IMR-90 (cell line): Measurements from ENCODE around the gene OAS1.

Source experiments
- BHLHE40 ChIP-seq: fragments of 150-350 bp; IDR thresholded peaks from 2 replicates; pipeline ENCODE4 v1.6.1; 2016; ENCODE audit warnings: mild to moderate bottlenecking, low read depth, low read length
- CEBPB ChIP-seq: IDR thresholded peaks from 2 replicates; pipeline ENCODE4 v1.6.1; 2012; ENCODE audit warnings: low read depth, low read length, improper control_type of control experiment
- FOS ChIP-seq: fragments of 150-350 bp; IDR thresholded peaks from 2 replicates; pipeline ENCODE4 v1.6.1; 2016; ENCODE audit warnings: low read depth, low read length
- MAFK ChIP-seq: IDR thresholded peaks from 2 replicates; pipeline ENCODE4 v1.6.1; 2012; ENCODE audit warnings: low read depth, low read length, improper control_type of control experiment
- MXI1 ChIP-seq: IDR thresholded peaks from 2 replicates; pipeline ENCODE4 v1.6.1; 2012; ENCODE audit warnings: low read depth, mild to moderate bottlenecking, low read length, moderate library complexity, borderline replicate concordance
- POLR2A ChIP-seq: IDR thresholded peaks from 2 replicates; pipeline ENCODE4 v1.6.1; 2012; ENCODE audit warnings: mild to moderate bottlenecking, low read depth, low read length
- RAD21 ChIP-seq: IDR thresholded peaks from 2 replicates; pipeline ENCODE4 v1.6.1; 2012; ENCODE audit warnings: low read length, improper control_type of control experiment
- RCOR1 ChIP-seq: IDR thresholded peaks from 2 replicates; pipeline ENCODE4 v1.6.1; 2012; ENCODE audit warnings: mild to moderate bottlenecking, low read length, improper control_type of control experiment; ENCODE audit not compliant: insufficient replicate concordance
- RFX5 ChIP-seq: IDR thresholded peaks from 2 replicates; pipeline ENCODE4 v1.8.0; 2012; ENCODE audit warnings: low read depth, mild to moderate bottlenecking, low read length, moderate library complexity
- SMC3 ChIP-seq: fragments of 150-350 bp; IDR thresholded peaks from 2 replicates; pipeline ENCODE4 v1.6.1; 2016; ENCODE audit warnings: low read depth, mild to moderate bottlenecking, antibody characterized with exemption, low read length, moderate library complexity
- TF ChIP-seq, protein P1 (sequence below): conservative IDR thresholded peaks from 2 replicates; pipeline ENCODE4 v1.5.1; 2012; ENCODE audit warnings: mild to moderate bottlenecking, low read depth, low read length, improper control_type of control experiment
- TF ChIP-seq, protein P2 (sequence below): fragments of 150-350 bp; IDR thresholded peaks from 2 replicates; pipeline ENCODE4 v1.6.1; 2017; ENCODE audit warnings: mild to moderate bottlenecking, antibody characterized with exemption, low read length, low read depth
- TF ChIP-seq, protein P3 (sequence below): fragments of 150-350 bp; IDR thresholded peaks from 2 replicates; pipeline ENCODE4 v1.6.1; 2016; ENCODE audit warnings: low read depth, mild to moderate bottlenecking, low read length, moderate library complexity, borderline replicate concordance

DNA sequence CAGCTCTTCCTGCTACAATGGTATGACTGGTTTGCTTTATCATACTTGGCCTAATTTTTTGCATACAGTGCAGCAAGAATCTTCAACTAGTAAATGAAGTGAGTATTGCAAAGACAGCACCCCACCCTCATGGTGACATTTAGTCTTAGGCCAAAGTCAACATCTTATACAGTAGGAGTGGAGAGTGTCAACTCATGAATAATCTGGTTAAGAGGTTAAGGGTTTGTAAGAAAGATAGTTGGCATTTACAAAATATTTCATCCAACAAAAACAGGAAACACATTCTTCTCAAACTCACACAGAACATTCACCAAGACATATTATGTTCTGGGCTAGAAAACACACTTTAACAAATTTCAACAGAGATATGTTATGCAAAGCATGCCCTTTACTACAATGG is 2.2 kb upstream of the OAS1 start:
- TF ChIP-seq BHLHE40 = no peak
- TF ChIP-seq, protein P1, sequence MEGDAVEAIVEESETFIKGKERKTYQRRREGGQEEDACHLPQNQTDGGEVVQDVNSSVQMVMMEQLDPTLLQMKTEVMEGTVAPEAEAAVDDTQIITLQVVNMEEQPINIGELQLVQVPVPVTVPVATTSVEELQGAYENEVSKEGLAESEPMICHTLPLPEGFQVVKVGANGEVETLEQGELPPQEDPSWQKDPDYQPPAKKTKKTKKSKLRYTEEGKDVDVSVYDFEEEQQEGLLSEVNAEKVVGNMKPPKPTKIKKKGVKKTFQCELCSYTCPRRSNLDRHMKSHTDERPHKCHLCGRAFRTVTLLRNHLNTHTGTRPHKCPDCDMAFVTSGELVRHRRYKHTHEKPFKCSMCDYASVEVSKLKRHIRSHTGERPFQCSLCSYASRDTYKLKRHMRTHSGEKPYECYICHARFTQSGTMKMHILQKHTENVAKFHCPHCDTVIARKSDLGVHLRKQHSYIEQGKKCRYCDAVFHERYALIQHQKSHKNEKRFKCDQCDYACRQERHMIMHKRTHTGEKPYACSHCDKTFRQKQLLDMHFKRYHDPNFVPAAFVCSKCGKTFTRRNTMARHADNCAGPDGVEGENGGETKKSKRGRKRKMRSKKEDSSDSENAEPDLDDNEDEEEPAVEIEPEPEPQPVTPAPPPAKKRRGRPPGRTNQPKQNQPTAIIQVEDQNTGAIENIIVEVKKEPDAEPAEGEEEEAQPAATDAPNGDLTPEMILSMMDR = no peak
- no peak for TF ChIP-seq SMC3
- TF ChIP-seq, protein P2, sequence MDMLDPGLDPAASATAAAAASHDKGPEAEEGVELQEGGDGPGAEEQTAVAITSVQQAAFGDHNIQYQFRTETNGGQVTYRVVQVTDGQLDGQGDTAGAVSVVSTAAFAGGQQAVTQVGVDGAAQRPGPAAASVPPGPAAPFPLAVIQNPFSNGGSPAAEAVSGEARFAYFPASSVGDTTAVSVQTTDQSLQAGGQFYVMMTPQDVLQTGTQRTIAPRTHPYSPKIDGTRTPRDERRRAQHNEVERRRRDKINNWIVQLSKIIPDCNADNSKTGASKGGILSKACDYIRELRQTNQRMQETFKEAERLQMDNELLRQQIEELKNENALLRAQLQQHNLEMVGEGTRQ = no peak
- TF ChIP-seq MAFK = no peak
- TF ChIP-seq, protein P3, sequence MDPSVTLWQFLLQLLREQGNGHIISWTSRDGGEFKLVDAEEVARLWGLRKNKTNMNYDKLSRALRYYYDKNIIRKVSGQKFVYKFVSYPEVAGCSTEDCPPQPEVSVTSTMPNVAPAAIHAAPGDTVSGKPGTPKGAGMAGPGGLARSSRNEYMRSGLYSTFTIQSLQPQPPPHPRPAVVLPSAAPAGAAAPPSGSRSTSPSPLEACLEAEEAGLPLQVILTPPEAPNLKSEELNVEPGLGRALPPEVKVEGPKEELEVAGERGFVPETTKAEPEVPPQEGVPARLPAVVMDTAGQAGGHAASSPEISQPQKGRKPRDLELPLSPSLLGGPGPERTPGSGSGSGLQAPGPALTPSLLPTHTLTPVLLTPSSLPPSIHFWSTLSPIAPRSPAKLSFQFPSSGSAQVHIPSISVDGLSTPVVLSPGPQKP = no peak
- TF ChIP-seq RCOR1 = no peak
- TF ChIP-seq POLR2A = no peak
- no peak for TF ChIP-seq MXI1
- TF ChIP-seq RAD21 = no peak
- TF ChIP-seq FOS = no peak
- no peak for TF ChIP-seq RFX5
- no peak for TF ChIP-seq CEBPB
